ENCODE data around the gene TEDC2. TPM values are rescaled to one million over a fixed set of nuclear protein-coding genes. Genes with fewer than 3 reads are reported as not detected.

The TEDC2 gene
- total and polyA plus RNA-seq, 2 of the 8 experiments (the other 6 are each of a cell fraction or from before 2014, with no cell fraction given), result 54.6 to 55.6 TPM

GRCh38 chr16:2499454-2499853 is 39.5 kb downstream of the TEDC2 start:
- Histone ChIP-seq H2BK5ac (ENCODE audit: low read depth, low read length) (no peak overlapping the region), H3K27ac (ENCODE audit: low read depth, low read length) (no peak overlapping the region), H3K23ac (ENCODE audit: insufficient read length) (no peak overlapping the region), H4K8ac (ENCODE audit: extremely low read depth, insufficient read depth, low read length) (no peak overlapping the region), H3K9me3 (ENCODE audit: insufficient read depth in 2 of 2, low read depth in 1 of 2, low read length in 1 of 2) (no peaks in the 10 kb centered on the region), H3K56ac (replicated peaks; ENCODE audit: insufficient read length, low read depth, low read length) (no peak overlapping the region), H3K4me2 (ENCODE audit: insufficient read depth in 1 of 2, low read depth in 2 of 2, low read length in 2 of 2) (no peak overlapping the region), H3K79me1 (ENCODE audit: low read depth, low read length) (no peaks in the 10 kb centered on the region; the same call in 1 of the 2 replicates), H3K4me3 (ENCODE audit: extremely low read depth in 1 of 4, insufficient read depth in 2 of 4, low read depth in 3 of 4, low read length in 4 of 4) (no peak overlapping the region), H3K18ac (ENCODE audit: extremely low read depth, low read length) (no peak overlapping the region), H2BK20ac (ENCODE audit: low read length) (no peak overlapping the region), H3K14ac (ENCODE audit: insufficient read length) (no peak overlapping the region), H3K9ac (replicated peaks in 1 of 4; ENCODE audit: extremely low read depth in 1 of 4, low read depth in 3 of 4, low read length in 3 of 4) (no peak overlapping the region), H4K20me1 (replicated peaks in 1 of 2; ENCODE audit: control insufficient read depth in 1 of 2, insufficient read depth in 2 of 2, low read length in 2 of 2) (peaks cover 2 to 4% of the 10 kb centered on the region in 2 experiments), H4K91ac (replicated peaks; ENCODE audit: insufficient read length, low read length) (no peak overlapping the region), H3K4ac (replicated peaks; ENCODE audit: insufficient read length, low read depth, low read length) (no peak overlapping the region), H3K36me3 (ENCODE audit: control insufficient read depth in 2 of 4, insufficient read depth in 4 of 4, low read length in 3 of 4) (peaks cover 0 to 15% (median 4%) of the 10 kb centered on the region in 4 experiments; a peak in 4 of 8 replicates), H4K5ac (ENCODE audit: insufficient read length, low read depth, low read length) (no peak overlapping the region), H2BK120ac (replicated peaks; ENCODE audit: low read depth, low read length) (no peak overlapping the region), H3K4me1 (replicated peaks in 1 of 4; ENCODE audit: control insufficient read depth in 3 of 4, insufficient read depth in 4 of 4, low read length in 3 of 4) (peaks cover 0 to 16% (median 9%) of the 10 kb centered on the region in 4 experiments; a peak in 6 of 7 replicates), H3K27me3 (replicated peaks in 1 of 4; ENCODE audit: control insufficient read depth in 3 of 4, extremely low read depth in 1 of 4, insufficient read depth in 3 of 4, low read length in 3 of 4) (no peaks in the 10 kb centered on the region; a peak in 1 of 7 replicates), H2AK5ac (ENCODE audit: low read depth, low read length) (no peak overlapping the region), H2BK12ac (ENCODE audit: low read depth, low read length) (no peak overlapping the region), H2AFZ (ENCODE audit: low read length) (no peak overlapping the region), H3K79me2 (ENCODE audit: control insufficient read depth in 1 of 2, insufficient read depth in 2 of 2, low read length in 2 of 2) (no peaks in the 10 kb centered on the region), H2BK15ac (ENCODE audit: low read length) (no peak overlapping the region), H3K23me2 (ENCODE audit: low read depth, low read length) (no peaks in the 10 kb centered on the region)
- 94% methylated on average over 4 of the region's 6 CpGs; no CpG with 5 or more reads in 1 of the 2 experiments for WGBS, 2 experiments (ENCODE audit: extremely low coverage in 1 of 2, insufficient coverage in 1 of 2, insufficient read length in 1 of 2, insufficient replicate concordance in 2 of 2, low coverage in 1 of 2, low lambda C conversion rate in 2 of 2, missing lambda C conversion rate in 1 of 2)
- POLR2A ChIA-PET (ENCODE audit: partially characterized antibody), result interaction anchor here (1.5 kb wide), 1 partner anchor 345 kb away, joined by 5 read pairs; no protein-coding TSS in a partner anchor
- DNase-seq (ENCODE audit: low read depth in 1 of 2, low spot score in 2 of 2) (no peak), FAIRE-seq (no peak)
- no peak for TF ChIP-seq SP1 (IDR thresholded peaks at IDR 0.05; ENCODE audit: low read depth, low read length)
- TF ChIP-seq RNF2 (IDR thresholded peaks at IDR 0.05; ENCODE audit: borderline replicate concordance, low read depth, low read length, missing control alignments, poor library complexity, severe bottlenecking), result no peak
- no peak for TF ChIP-seq KDM4A (IDR thresholded peaks at IDR 0.05; ENCODE audit: low read depth, low read length, severe bottlenecking)
- CTCF ChIA-PET (ENCODE audit: partially characterized antibody), result interaction anchor here (1.1 to 3.3 kb wide), 6 partner anchors 8 to 215 kb away, joined by 4 to 32 read pairs (median 4); no protein-coding TSS in a partner anchor
